ENCODE measurements around the gene KDM4C. TPM values are rescaled to one million over a fixed set of nuclear protein-coding genes. Genes with fewer than 3 reads are reported as not detected.

Gene KDM4C
- total and polyA plus RNA-seq, 12 donors: 6.1 to 18.2 (median 14.6) TPM

DNA sequence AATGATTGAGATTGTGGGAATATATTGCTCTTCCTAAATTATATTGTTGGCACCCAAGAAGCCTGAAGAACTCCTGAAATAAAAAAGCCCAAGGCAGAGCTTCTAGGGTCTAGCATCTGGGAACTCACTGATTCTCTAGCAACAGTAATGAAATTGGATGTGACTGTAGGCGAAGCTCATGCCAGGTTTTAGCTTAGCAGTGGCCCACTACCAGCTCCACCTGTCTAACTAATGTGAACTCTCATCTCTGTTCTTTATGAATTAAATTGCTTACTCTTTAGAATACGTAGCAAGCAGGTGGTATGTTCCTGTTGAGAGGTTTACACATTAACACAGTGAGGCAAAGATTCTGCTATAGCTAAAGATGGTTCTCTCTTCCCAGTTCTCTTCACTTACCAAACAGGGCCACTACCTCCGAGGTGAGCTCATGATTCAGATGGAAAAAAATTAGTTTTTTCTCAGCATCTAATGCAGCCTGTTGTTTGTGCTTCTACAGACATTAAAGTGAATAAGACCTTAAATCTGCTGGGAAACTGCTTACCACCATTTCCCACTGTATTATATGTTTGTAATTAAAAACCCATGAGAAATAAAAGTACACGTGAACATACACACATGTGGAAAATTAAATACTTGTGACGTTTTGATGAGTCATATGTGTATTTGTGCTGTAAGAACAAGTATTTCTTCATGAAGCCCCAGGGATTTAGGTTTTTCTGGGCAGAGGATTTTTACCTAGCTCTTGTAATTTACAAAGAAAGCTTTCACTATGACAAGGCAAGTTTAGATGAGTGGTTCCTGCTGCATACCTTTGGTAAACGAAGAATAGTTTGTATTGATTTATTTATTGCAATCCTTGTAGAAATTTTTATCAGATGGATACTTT lies 360.1 kb downstream of the KDM4C start:
- intact Hi-C loops (cut with DNase I): no loop called here
- 73 to 86% methylated on average over 6 of the region's 6 CpGs for WGBS, 2 donors
- Histone ChIP-seq H3K4me1 (peaks cover 0 to 10% (median 0%) of the 10 kb centered on the region in 9 donors), H3K9me3 (no peaks in the 10 kb centered on the region), H3K27ac (no peak overlapping the region), H3K27me3 (no peaks in the 10 kb centered on the region), H3K36me3 (peaks cover 0 to 9% (median 0%) of the 10 kb centered on the region in 9 donors), H3K4me3 (no peak overlapping the region)
- no peak for DNase-seq
- TF ChIP-seq, protein P1, sequence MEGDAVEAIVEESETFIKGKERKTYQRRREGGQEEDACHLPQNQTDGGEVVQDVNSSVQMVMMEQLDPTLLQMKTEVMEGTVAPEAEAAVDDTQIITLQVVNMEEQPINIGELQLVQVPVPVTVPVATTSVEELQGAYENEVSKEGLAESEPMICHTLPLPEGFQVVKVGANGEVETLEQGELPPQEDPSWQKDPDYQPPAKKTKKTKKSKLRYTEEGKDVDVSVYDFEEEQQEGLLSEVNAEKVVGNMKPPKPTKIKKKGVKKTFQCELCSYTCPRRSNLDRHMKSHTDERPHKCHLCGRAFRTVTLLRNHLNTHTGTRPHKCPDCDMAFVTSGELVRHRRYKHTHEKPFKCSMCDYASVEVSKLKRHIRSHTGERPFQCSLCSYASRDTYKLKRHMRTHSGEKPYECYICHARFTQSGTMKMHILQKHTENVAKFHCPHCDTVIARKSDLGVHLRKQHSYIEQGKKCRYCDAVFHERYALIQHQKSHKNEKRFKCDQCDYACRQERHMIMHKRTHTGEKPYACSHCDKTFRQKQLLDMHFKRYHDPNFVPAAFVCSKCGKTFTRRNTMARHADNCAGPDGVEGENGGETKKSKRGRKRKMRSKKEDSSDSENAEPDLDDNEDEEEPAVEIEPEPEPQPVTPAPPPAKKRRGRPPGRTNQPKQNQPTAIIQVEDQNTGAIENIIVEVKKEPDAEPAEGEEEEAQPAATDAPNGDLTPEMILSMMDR (IDR thresholded peaks at IDR 0.05): no peak
- ATAC-seq: no peak

DNA sequence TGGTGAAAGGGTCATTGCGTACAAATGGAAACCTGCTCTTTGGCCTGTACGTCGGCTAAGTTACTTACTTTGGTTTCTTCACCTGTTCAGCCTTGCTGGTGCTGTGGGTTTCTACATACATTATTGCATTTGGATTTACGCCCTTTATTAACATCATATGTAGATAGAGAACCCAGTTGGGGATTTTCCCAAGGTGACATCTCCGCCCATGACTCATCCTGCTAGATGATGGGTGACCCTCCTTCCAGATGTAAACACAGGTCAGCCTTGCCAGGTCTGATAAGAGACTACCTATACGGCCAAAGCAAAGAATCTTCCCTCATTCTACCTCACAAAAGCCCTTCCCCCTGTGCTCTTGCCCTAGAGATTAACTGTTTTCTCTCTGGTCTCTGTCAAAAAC lies 360.9 kb downstream of the KDM4C start:
- TF ChIP-seq, protein P1 (IDR thresholded peaks at IDR 0.05): no peak
- no peak for ATAC-seq
- intact Hi-C loops (cut with DNase I): no loop called here
- Histone ChIP-seq H3K4me1 (peaks cover 0 to 10% (median 0%) of the 10 kb centered on the region in 9 donors), H3K27ac (no peak overlapping the region), H3K4me3 (no peak overlapping the region), H3K9me3 (no peaks in the 10 kb centered on the region), H3K27me3 (no peaks in the 10 kb centered on the region), H3K36me3 (peaks cover 0 to 9% (median 0%) of the 10 kb centered on the region in 9 donors)
- 92 to 93% methylated on average over 6 of the region's 6 CpGs for WGBS, 2 donors
- DNase-seq: no peak

DNA sequence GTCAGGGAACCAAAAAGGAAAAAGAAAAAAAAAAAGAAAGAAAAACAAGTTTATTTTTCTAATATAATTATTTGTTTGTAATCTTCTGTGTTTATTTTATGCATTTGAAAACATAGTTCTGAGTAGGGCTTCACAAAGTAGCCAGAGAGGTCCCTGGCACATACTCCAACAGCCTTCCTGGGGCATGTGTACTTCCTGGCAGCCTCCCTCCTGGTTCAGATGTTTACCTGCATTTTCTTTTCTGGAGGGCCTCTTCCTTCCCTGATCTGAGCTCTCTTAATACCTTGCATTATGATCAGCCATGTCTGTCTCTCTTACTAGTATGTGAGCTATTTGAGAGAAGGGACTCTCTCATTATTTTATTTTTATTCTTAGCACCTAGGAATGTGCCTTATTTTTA lies 361.8 kb downstream of the KDM4C start:
- H3K4me1 ChIP-seq: peaks cover 0 to 10% (median 0%) of the 10 kb centered on the region in 9 donors
- no peaks in the 10 kb centered on the region for H3K9me3 ChIP-seq
- DNase-seq (no peak), ATAC-seq (no peak)
- H3K4me3 ChIP-seq: no peak overlapping the region
- H3K36me3 ChIP-seq: peaks cover 0 to 13% (median 0%) of the 10 kb centered on the region in 9 donors
- TF ChIP-seq, protein P1 (IDR thresholded peaks at IDR 0.05): no peak
- H3K27me3 ChIP-seq: no peaks in the 10 kb centered on the region
- intact Hi-C loops (cut with DNase I): no loop called here
- no peak overlapping the region for H3K27ac ChIP-seq

DNA sequence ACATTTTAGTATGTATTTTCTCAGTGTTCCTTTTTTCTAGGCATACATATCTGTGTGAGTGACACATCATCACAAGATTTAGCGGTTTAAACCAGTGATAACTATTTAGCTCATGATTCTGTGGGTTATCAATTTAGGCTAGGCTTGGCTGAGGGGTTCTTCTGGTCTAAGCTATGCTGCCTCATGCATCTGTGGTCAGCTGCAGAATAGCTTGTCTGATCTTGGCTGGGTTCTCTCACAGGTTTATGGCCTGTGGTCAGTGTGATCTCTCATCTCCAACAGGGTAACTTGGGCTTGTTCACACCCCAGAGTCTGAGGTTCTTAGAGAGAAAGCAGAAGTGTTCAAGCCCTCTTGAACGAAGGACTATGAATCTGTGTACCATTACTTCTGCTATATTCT lies 363.3 kb downstream of the KDM4C start:
- WGBS, 2 donors: 88 to 90% methylated on average over 2 of the region's 2 CpGs
- Histone ChIP-seq H3K9me3 (no peaks in the 10 kb centered on the region), H3K4me3 (no peak overlapping the region), H3K27me3 (no peaks in the 10 kb centered on the region), H3K27ac (no peak overlapping the region), H3K36me3 (peaks cover 0 to 17% (median 0%) of the 10 kb centered on the region in 9 donors), H3K4me1 (peaks cover 0 to 10% (median 0%) of the 10 kb centered on the region in 9 donors)
- no peak for DNase-seq
- ATAC-seq: no peak
- TF ChIP-seq, protein P1 (IDR thresholded peaks at IDR 0.05): no peak
- intact Hi-C loops (cut with DNase I): no loop called here
